GM18909 (cell line): ENCODE results near the gene APPBP2.
"Not testable (repeated sequence)": the region's sequence is repeated elsewhere in the genome, so short reads cannot be mapped to it uniquely, and the experiment has no call there.

ENCODE experiments used
- ATAC-seq: cut with Tn5 transposase; IDR thresholded peaks from one replicate; pipeline ENCODE4 v1.9.1; 2021; ENCODE audit warnings: mild to moderate bottlenecking; ENCODE audit not compliant: unreplicated experiment, poor library complexity

Gene APPBP2

GRCh38 chr17:60534613-60535157 is 8.6 kb upstream of the APPBP2 start:
- ATAC-seq = no peak

GRCh38 chr17:60534010-60534555 is 8.0 kb upstream of the APPBP2 start:
- no peak for ATAC-seq

GRCh38 chr17:60529806-60530205 is 3.8 kb upstream of the APPBP2 start:
- ATAC-seq = no peak

- no peak for ATAC-seq
Observed at GRCh38 chr17:60528828-60529227, 2.8 kb upstream of the APPBP2 start.

- ATAC-seq = no peak
Observed at GRCh38 chr17:60527701-60528100, 1.7 kb upstream of the APPBP2 start.

GRCh38 chr17:60526726-60527125 is 684 bp upstream of the APPBP2 start:
- no peak for ATAC-seq

- ATAC-seq = no peak
Observed at GRCh38 chr17:60525328-60525684, 736 bp downstream of the APPBP2 start.

GRCh38 chr17:60524463-60525327 is 1.3 kb downstream of the APPBP2 start:
- ATAC-seq = no peak

- ATAC-seq = no peak
Observed at GRCh38 chr17:60523822-60524221, 2.2 kb downstream of the APPBP2 start.

- no peak for ATAC-seq
Observed at GRCh38 chr17:60522889-60523626, 3.0 kb downstream of the APPBP2 start.

- ATAC-seq = no peak
Observed at GRCh38 chr17:60519795-60520194, 6.2 kb downstream of the APPBP2 start.

GRCh38 chr17:60515683-60516082 is 10.4 kb downstream of the APPBP2 start:
- ATAC-seq = not testable (repeated sequence)

GRCh38 chr17:60515199-60515598 is 10.8 kb downstream of the APPBP2 start:
- ATAC-seq = not testable (repeated sequence)

- no peak for ATAC-seq
Observed at GRCh38 chr17:60514500-60514899, 11.5 kb downstream of the APPBP2 start.

- ATAC-seq = no peak
Observed at GRCh38 chr17:60514053-60514452, 12.0 kb downstream of the APPBP2 start.

GRCh38 chr17:60513014-60513413 is 13.0 kb downstream of the APPBP2 start:
- no peak for ATAC-seq

GRCh38 chr17:60510723-60511122 is 15.3 kb downstream of the APPBP2 start:
- ATAC-seq = no peak

GRCh38 chr17:60510031-60510430 is 16.0 kb downstream of the APPBP2 start:
- no peak for ATAC-seq

GRCh38 chr17:60508384-60508980 is 17.6 kb downstream of the APPBP2 start:
- ATAC-seq = no peak

- no peak for ATAC-seq
Observed at GRCh38 chr17:60506312-60506711, 19.7 kb downstream of the APPBP2 start.

- ATAC-seq = no peak
Observed at GRCh38 chr17:60502145-60502544, 23.9 kb downstream of the APPBP2 start.
